Left lobe of liver (tissue), 2 donors: ENCODE results near the gene USP21. TPM values are rescaled to one million over a fixed set of nuclear protein-coding genes. Genes with fewer than 3 reads are reported as not detected.
A peak's percentile ranks its signal among the peaks of the same experiment; 100 is the strongest.

ENCODE experiments used
- ATAC-seq: fragments of 200-7000 bp; cut with Tn5 transposase; one replicate; pipeline ENCODE4 v1.9.1; 2020; ENCODE audit warnings: mild to moderate bottlenecking, moderate library complexity
- DNase-seq: peaks from one replicate; pipeline ENCODE4 v3.0.0-alpha.2; 2020; ENCODE audit warnings: low spot score
- total RNA-seq: library from RNA; stranded (reverse); gene quantifications from one replicate; pipeline ENCODE4 v1.2.1, GENCODE V29; 2021
- donor health status: DM: no; HTN: no; CAD: no; lungs with moderate emphysema.
- donor health status: DM: no; HTN: yes; CAD: no.

Gene USP21
- total RNA-seq, 1 donor from 2014 or later, result 10.2 TPM

DNA sequence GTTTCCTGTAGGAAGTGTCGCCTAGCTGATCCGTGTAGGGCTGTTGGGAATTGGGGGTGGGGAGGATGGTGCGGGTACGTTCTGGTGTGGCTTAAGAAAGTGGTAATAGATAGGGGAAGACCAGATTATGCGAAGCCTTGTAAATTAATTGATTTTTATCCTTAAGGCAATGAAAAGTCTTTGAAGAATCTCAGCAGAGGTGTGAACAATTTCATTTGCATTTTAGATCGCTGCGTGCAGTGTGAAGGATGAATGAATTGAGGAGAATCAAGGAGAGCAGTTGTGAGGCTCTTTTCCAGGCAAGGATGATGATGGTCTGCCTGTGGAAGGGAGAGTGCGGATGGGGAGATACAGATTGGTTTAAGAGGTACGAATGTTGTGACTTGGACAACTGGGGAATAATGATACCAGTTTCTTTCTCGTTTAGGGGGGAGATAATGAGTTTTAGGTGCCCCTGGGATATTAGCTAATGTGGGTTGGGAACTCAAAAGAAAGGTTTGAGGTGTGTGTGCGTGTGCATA is 26.0 kb upstream of the USP21 start:
- DNase-seq (no peak), ATAC-seq (no peak)

- DNase-seq (no peak), ATAC-seq (no peak)
These were observed 21.4 kb upstream of the USP21 start for GRCh38 chr1:161137881-161138280.

- no peak for DNase-seq
- no peak for ATAC-seq
These were observed 20.9 kb upstream of the USP21 start for GRCh38 chr1:161138431-161138830.

DNA sequence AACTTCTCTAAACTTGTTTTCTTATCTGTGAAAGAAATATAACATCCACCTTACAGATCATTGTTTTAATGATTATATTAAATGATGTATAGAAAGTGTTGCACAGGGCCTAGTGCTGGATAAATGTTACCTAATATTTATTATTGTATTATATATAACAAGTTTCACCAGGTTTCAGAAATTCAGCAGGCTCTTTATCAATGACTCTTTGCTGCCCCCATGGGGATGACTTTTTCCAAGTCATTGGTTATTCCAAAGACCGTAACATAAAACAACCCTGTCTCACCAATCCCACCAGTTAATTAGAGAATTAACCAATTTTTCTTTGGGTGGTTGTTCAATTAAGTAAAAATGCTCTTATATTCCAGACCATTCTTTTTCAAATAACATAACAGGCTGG is 19.5 kb upstream of the USP21 start:
- no peak for DNase-seq
- peak; percentile 84 for ATAC-seq

DNA sequence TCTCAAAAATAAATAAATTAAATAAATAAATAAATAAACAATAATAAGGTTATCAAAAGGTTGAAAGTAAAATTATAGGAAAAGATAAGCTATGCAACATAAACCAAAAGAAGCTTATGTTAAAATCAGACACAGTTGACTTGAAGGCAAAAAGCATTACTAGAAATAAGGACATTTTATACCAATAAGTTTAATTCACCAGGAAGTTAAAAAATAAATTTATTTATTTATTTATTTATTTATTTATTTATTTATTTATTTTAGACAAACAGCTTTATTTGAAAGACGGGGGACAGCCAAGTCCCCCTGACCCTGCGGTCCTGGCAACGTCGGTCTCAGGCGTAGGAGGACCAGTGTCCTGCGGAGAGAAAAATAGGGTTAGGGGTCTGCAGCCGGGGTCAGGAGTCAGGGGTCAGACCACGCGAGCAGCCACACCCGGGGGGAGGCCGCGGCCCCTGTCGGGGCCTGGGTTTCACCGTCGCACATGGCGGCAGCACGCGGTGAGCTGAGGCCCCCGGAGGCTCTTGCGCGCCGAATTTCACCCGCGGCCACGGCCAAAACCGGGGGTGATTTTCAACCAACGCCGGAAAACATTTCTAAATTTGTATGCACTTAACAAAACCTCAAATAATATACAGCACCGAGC is 18.4 kb upstream of the USP21 start:
- ATAC-seq, result no peak
- DNase-seq, result no peak

GRCh38 chr1:161145832-161146231 is 13.5 kb upstream of the USP21 start:
- ATAC-seq (no peak), DNase-seq (no peak)

DNA sequence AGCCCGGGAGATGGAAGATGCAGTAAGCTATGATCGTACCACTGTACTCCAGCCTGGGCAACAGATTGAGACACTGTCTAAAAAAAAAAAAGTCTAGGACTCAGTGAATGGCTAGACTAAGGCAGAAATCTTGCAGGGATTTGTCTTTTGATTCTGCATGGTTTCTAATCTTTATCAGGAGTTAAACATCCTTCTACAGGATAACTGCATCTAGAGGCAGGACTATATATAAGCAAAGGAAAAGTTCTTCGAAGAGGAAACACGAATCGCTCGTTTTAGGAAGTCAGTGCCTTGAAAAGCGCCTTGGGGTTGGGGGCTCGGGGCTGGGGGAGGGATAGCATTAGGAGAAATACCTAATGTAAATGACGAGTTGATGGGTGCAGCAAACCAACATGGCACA is 6.1 kb upstream of the USP21 start:
- no peak for DNase-seq
- no peak for ATAC-seq

DNA sequence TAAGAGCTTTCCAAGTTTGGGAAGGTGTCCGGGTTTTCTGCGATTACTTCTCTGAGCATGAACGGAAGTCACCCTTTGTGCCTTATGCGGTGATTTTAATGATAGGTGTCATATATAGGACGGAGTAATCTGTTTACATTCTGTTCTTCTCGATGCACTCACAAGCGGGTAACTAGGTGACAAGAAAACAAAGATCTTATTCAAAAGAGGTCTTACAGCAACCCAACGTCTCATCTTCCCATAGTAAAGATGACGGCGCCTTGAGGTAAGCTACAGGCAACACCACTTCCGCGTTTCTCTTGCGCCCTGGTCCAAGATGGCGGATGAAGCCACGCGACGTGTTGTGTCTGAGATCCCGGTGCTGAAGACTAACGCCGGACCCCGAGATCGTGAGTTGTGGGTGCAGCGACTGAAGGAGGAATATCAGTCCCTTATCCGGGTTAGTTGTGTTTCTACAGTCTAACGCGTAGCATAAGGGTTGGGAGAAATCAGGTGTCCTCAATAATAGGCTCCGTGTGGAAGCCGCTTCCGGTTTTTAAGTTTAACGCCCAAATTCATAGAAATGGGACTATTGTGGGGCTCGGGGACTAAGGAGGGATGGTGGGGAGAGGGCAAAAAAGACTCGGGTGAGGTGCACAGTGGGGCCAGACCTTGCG is 5.5 kb upstream of the USP21 start, which contains the start of gene UFC1:
TSS of gene UFC1 (plus strand) at position 297 of the 656 bp plus-strand sequence. CDS start at position 317, 20 bp downstream.
- DNase-seq (peak; percentile 82), ATAC-seq (peak; percentile 93)

GRCh38 chr1:161157867-161158266 is 1.4 kb upstream of the USP21 start:
- DNase-seq, result no peak
- ATAC-seq, result no peak

DNA sequence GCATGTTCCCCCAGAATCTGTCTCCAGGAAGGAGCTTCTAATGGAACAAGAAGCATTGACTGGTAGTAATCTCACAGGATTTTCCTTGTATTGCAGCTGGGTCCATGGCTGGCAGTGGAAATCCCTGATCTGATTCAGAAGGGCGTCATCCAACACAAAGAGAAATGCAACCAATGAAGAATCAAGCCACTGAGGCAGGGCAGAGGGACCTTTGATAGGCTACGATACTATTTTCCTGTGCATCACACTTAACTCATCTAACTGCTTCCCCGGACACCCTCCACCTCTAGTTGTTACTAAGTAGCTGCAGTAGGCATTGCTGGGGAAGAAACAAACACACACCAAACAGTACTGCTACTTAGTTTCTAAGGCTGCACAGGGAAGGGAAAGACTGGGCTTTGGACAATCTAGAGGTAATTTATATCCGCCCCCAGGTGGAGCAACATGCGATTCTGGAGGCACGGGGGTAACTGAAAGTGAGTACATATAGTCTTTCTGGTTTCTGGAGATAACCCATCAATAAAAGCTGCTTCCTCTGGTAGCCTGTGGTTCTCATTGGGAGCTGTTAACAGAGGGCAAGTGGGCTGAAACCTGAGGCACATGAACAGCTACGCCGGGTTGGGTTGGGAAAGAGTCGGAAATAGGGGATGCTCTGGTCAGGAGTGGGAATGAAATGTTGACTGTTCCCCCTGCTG is 837 bp upstream of the USP21 start:
- ATAC-seq (no peak), DNase-seq (no peak)

DNA sequence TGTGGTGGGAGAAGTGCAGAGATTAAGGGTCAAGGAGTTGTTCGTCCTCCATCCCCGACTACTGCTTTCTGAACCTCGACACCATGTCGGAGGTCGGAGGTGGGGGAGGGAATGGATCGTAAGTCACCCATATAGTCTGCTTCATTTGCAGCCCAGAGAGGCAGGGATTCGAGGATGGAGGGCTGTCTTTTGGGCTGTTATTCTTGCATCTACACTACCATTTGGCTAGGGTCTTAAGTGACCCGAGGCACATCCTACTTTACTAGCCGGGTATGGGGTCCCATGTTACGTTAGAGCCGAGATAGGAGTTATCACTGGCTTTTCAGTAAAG is 578 bp downstream of the USP21 start:
- ATAC-seq, result no peak
- no peak for DNase-seq

DNA sequence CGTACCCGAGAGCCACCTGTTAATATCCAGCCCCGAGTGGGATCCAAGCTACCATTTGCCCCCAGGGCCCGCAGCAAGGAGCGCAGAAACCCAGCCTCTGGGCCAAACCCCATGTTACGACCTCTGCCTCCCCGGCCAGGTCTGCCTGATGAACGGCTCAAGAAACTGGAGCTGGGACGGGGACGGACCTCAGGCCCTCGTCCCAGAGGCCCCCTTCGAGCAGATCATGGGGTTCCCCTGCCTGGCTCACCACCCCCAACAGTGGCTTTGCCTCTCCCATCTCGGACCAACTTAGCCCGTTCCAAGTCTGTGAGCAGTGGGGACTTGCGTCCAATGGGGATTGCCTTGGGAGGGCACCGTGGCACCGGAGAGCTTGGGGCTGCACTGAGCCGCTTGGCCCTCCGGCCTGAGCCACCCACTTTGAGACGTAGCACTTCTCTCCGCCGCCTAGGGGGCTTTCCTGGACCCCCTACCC is 1.4 kb downstream of the USP21 start:
- ATAC-seq (no peak), DNase-seq (peak; percentile 46)

GRCh38 chr1:161161652-161162051 is 2.4 kb downstream of the USP21 start:
- DNase-seq, result no peak

GRCh38 chr1:161162052-161162451 is 2.8 kb downstream of the USP21 start:
- no peak for ATAC-seq
- DNase-seq, result no peak

More at GRCh38 chr1:161161652-161162051, 2.4 kb downstream of the USP21 start:
- no peak for ATAC-seq

GRCh38 chr1:161162806-161163205 is 3.5 kb downstream of the USP21 start:
- ATAC-seq (no peak), DNase-seq (no peak)

DNA sequence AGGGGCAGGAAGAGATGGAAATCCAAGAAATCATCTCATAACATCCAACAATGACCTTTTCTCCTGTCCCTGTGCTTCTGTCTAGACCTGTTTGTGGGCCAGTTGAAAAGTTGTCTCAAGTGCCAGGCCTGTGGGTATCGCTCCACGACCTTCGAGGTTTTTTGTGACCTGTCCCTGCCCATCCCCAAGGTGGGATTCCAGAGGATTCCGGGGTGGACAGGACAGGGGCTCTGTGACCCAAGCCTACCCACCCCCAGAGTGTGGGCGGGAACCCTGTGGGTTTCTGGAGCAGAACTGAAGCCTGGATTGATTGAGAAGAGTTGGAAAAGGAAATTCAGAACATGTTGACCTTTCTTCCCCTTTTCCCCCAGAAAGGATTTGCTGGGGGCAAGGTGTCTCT is 4.5 kb downstream of the USP21 start:
- ATAC-seq (no peak), DNase-seq (no peak)

DNA sequence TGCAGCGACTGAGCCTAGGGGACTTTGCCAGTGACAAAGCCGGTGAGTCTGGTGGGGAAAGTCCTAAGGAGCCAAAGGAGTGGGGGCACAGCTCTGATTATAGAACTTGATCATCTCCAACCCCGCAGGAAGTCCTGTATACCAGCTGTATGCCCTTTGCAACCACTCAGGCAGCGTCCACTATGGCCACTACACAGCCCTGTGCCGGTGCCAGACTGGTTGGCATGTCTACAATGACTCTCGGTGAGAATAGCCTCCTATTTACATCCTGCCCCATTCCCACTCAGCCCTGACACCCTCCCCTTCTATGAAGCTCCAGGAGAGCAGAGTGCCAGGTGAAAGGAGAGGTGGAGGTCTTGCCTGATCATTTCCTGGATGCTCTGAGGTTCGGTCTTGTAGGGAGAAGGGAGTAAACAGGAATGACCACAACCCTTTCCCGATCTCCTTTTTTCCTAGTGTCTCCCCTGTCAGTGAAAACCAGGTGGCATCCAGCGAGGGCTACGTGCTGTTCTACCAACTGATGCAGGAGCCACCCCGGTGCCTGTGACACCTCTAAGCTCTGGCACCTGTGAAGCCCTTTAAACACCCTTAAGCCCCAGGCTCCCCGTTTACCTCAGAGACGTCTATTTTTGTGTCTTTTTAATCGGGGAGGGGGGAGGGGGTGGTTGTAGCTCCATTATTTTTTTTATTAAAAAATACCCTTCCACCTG is 5.8 kb downstream of the USP21 start:
- DNase-seq, result no peak
- no peak for ATAC-seq

DNA sequence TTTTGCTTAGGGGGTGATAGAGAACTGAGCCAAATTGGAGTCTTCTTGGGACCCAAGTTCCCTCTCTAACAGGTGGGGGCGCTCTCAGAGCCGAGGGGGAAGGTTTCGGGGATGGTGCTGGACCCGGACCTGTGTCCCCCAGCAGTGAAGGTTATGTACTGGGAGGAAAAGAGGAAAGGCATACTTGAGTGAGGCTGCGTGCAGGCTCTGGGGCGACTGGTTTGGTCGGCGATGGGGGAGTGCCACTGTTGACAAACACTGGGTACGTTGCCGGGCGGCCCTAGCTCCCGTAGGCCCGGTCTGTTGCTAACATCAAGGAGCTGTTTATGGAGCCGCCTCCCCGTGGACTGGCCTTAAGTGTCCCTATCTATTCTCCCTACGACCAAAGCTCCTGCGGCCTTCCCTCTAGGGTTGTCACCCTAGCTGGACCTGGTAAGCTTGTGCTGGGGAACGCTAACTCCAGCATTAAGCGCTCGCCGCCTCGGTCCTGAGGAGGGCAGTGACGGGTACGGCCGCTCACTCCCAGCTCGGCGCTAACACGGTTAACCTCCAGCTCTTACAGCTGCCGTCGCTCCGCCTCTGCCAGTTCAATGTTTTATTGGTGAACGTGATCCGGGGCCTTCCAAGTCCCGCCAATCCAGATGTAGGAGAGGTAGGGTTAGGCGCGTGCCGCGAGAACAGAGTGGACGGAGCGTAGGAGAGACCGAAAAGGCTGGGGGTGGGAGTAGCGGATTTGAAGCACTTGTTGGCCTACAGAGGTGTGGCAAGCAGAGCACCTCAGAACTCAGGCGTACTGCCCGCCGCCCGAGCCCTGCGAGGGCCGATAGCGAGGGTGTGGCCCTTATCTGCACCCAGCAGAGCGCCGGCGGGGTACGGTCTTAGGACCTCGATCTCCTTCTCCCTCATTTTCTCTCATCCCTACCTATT is 6.7 kb downstream of the USP21 start, which contains the start of gene PPOX:
TSS of gene PPOX (plus strand) at position 685 of the 927 bp plus-strand sequence. CDS start 422 bp downstream, outside the sequence.
- DNase-seq, result peak; percentile 98
- ATAC-seq, result peak; percentile 93

DNA sequence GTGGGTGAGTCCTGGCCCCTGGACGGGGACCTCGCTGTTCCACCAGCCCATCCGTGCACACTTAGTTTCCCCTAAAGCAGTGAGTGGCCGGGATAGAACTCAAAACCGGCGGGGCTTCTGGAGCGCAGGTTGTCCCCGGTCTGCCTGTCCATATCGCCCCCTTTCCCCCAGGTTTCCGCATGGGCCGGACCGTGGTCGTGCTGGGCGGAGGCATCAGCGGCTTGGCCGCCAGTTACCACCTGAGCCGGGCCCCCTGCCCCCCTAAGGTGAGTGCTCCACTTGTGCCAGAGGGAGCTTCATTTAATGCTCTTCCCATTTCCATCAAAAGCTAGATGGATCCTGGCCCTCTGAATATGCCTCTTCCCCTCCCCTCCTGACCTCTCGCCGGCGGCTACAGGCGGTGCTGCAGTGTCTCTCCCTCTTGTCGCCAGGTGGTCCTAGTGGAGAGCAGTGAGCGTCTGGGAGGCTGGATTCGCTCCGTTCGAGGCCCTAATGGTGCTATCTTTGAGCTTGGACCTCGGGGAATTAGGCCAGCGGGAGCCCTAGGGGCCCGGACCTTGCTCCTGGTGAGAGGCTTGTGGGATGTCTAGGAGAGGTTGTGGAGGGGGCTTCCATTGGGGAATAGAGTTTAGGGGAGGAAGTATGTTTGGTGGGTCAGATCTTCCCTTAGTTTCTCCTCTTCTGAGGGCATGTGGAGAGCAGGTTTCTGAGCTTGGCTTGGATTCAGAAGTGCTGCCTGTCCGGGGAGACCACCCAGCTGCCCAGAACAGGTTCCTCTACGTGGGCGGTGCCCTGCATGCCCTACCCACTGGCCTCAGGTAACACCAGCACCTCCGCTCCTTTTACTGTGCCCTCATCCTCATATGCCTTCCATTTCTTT is 7.6 kb downstream of the USP21 start:
- no peak for ATAC-seq
- no peak for DNase-seq
